ENCODE results near the gene HAO1.
"Not testable (repeated sequence)": the region's sequence is repeated elsewhere in the genome, so short reads cannot be mapped to it uniquely, and the experiment has no call there.

HAO1 gene

DNA sequence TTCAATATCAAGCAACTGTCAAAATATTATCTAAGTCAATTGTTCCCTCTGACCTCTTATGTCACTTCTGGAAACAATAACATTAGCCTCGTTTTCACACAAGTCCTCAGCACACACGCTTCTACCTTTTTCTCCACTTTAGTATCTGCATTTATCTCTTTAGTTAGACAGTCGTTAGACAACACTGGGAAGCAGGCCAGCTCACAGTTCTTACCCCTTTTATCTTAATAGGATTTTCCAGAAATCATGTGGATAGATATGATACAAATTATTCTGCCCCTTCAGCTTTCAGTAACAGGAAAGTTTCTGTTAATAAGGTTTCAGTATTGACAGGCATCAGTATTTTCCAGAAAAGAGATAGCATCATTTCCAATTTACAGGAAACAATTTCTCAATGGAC lies 25.9 kb upstream of the HAO1 start:
- no peak for DNase-seq
- Histone ChIP-seq H3K27me3 (replicated peaks) (no peaks in the 10 kb centered on the region), H3K36me3 (replicated peaks) (no peaks in the 10 kb centered on the region), H3K27ac (no peak overlapping the region), H3K4me3 (ENCODE audit: low read depth, low read length) (no peak overlapping the region)
- TF ChIP-seq CTCF (IDR thresholded peaks at IDR 0.05; ENCODE audit: low read depth, low read length, missing control alignments), result no peak
- in situ Hi-C loops (cut with HindIII; ENCODE audit: low pct_ligation_motif_present, low sequenced_read_pairs), result no loop called here

GRCh38 chr20:7959484-7959883 lies 19.2 kb upstream of the HAO1 start:
- H3K36me3 ChIP-seq (replicated peaks), result no peaks in the 10 kb centered on the region
- in situ Hi-C loops (cut with HindIII; ENCODE audit: low pct_ligation_motif_present, low sequenced_read_pairs), result no loop called here
- H3K4me3 ChIP-seq (ENCODE audit: low read depth, low read length), result no peak overlapping the region
- H3K27ac ChIP-seq, result no peak overlapping the region
- no peaks in the 10 kb centered on the region for H3K27me3 ChIP-seq (replicated peaks)
- DNase-seq, result no peak
- TF ChIP-seq CTCF (IDR thresholded peaks at IDR 0.05; ENCODE audit: low read depth, low read length, missing control alignments), result no peak

GRCh38 chr20:7956561-7956960 lies 16.3 kb upstream of the HAO1 start:
- in situ Hi-C loops (cut with HindIII; ENCODE audit: low pct_ligation_motif_present, low sequenced_read_pairs); H3K27ac ChIP-seq; DNase-seq; H3K4me3 ChIP-seq (ENCODE audit: low read depth, low read length); H3K36me3 ChIP-seq (replicated peaks); H3K27me3 ChIP-seq (replicated peaks): not testable (repeated sequence)

GRCh38 chr20:7950387-7950786 lies 10.1 kb upstream of the HAO1 start:
- no peaks in the 10 kb centered on the region for H3K27me3 ChIP-seq (replicated peaks)
- TF ChIP-seq CTCF (IDR thresholded peaks at IDR 0.05; ENCODE audit: low read depth, low read length, missing control alignments), result no peak
- in situ Hi-C loops (cut with HindIII; ENCODE audit: low pct_ligation_motif_present, low sequenced_read_pairs), result no loop called here
- H3K4me3 ChIP-seq (ENCODE audit: low read depth, low read length), result no peak overlapping the region
- H3K27ac ChIP-seq, result no peak overlapping the region
- DNase-seq, result no peak
- H3K36me3 ChIP-seq (replicated peaks), result no peaks in the 10 kb centered on the region

- H3K27ac ChIP-seq, result no peak overlapping the region
- no peak overlapping the region for H3K4me3 ChIP-seq (ENCODE audit: low read depth, low read length)
- DNase-seq, result no peak
- in situ Hi-C loops (cut with HindIII; ENCODE audit: low pct_ligation_motif_present, low sequenced_read_pairs), result no loop called here
- H3K36me3 ChIP-seq (replicated peaks), result no peaks in the 10 kb centered on the region
- no peak for TF ChIP-seq CTCF (IDR thresholded peaks at IDR 0.05; ENCODE audit: low read depth, low read length, missing control alignments)
- no peaks in the 10 kb centered on the region for H3K27me3 ChIP-seq (replicated peaks)
Observed at GRCh38 chr20:7943891-7944290, 3.6 kb upstream of the HAO1 start.

GRCh38 chr20:7939663-7940062 lies 595 bp downstream of the HAO1 start:
- in situ Hi-C loops (cut with HindIII; ENCODE audit: low pct_ligation_motif_present, low sequenced_read_pairs), result no loop called here
- TF ChIP-seq CTCF (IDR thresholded peaks at IDR 0.05; ENCODE audit: low read depth, low read length, missing control alignments), result no peak
- H3K27me3 ChIP-seq (replicated peaks), result no peaks in the 10 kb centered on the region
- no peak overlapping the region for H3K27ac ChIP-seq
- no peak for DNase-seq
- H3K4me3 ChIP-seq (ENCODE audit: low read depth, low read length), result no peak overlapping the region
- no peaks in the 10 kb centered on the region for H3K36me3 ChIP-seq (replicated peaks)
